Natural killer cell (primary cell): ENCODE measurements around the gene SMIM45.

Experiments used
- ATAC-seq, 3 donors: fragments of 150-1000 bp in 2 of 3; fragments of 200-7000 bp in 1 of 3; cut with Tn5 transposase; 1 replicate in 1 of 3; 2 replicates in 2 of 3; pipeline ENCODE4 v1.10.0; 2021; ENCODE audit warnings: mild to moderate bottlenecking in 2 of 3, moderate library complexity in 2 of 3
- DNase-seq, 2 donors: peaks; one replicate each; pipeline versions ENCODE4 v3.0.0 to v3.0.0-alpha.2; 2013 to 2021; ENCODE audit warnings: mixed read lengths in 1 of 2
- H3K27ac ChIP-seq: one replicate; pipeline ENCODE4 v1.5.1; 2013; ENCODE audit warnings: mild to moderate bottlenecking, low read length
- H3K27me3 ChIP-seq: one replicate; pipeline ENCODE4 v1.6.1; 2013; ENCODE audit warnings: low read length; ENCODE audit not compliant: control insufficient read depth, insufficient read depth
- H3K36me3 ChIP-seq: one replicate; pipeline ENCODE4 v1.6.1; 2013; ENCODE audit warnings: low read length; ENCODE audit not compliant: control insufficient read depth, insufficient read depth
- H3K4me1 ChIP-seq: one replicate; pipeline ENCODE4 v1.6.1; 2013; ENCODE audit warnings: low read length; ENCODE audit not compliant: control insufficient read depth, insufficient read depth
- H3K4me3 ChIP-seq: one replicate; pipeline ENCODE4 v1.5.1; 2013; ENCODE audit warnings: low read length
- H3K9me3 ChIP-seq: one replicate; pipeline ENCODE4 v1.6.1; 2013; ENCODE audit warnings: low read length; ENCODE audit not compliant: control insufficient read depth, insufficient read depth
- H3K27ac Mint-ChIP-seq, 2 donors: one replicate each; pipeline ENCODE4 v1.8.0; 2022; ENCODE audit warnings: mild to moderate bottlenecking in 2 of 2, mixed read lengths in 2 of 2, moderate library complexity in 1 of 2
- H3K27me3 Mint-ChIP-seq, 2 donors: one replicate each; pipeline ENCODE4 v1.8.0; 2022; ENCODE audit warnings: low read depth in 2 of 2, mixed read lengths in 2 of 2
- H3K36me3 Mint-ChIP-seq: one replicate; pipeline ENCODE4 v1.8.0; 2022; ENCODE audit warnings: mixed read lengths
- H3K4me1 Mint-ChIP-seq, 2 donors: one replicate each; pipeline ENCODE4 v1.8.0; 2022; ENCODE audit warnings: mixed read lengths in 2 of 2
- H3K4me3 Mint-ChIP-seq: one replicate; pipeline ENCODE4 v1.8.0; 2022; ENCODE audit warnings: mild to moderate bottlenecking, moderate library complexity, mixed read lengths
- H3K9me3 Mint-ChIP-seq, 2 donors: one replicate each; pipeline ENCODE4 v1.8.0; 2022; ENCODE audit warnings: mixed read lengths in 2 of 2
- CTCF ChIP-seq: fragments of 200-600 bp; IDR thresholded peaks from one replicate; pipeline ENCODE4 v1.8.0; 2022; ENCODE audit warnings: antibody characterized with exemption
- WGBS: methylation state at CpG from one replicate; pipeline ENCODE4 v1.1.7; 2013; ENCODE audit warnings: missing lambda C conversion rate; ENCODE audit not compliant: insufficient coverage; 5-methylcytosine and 5-hydroxymethylcytosine counted together
- intact Hi-C: fragments of 100-400 bp; cut with micrococcal nuclease; formaldehyde crosslinking; loops from one replicate; pipeline ENCODE4 v1.14.2; 2022

SMIM45 gene

GRCh38 chr22:41925783-41926460 lies 26.0 kb upstream of the SMIM45 start:
- H3K36me3 ChIP-seq = no peaks in the 10 kb centered on the region
- peaks cover 0 to 23% of the 10 kb centered on the region in 2 donors for H3K27me3 Mint-ChIP-seq
- WGBS = 3% methylated on average over 37 of the region's 48 CpGs
- DNase-seq = peak; percentile 76 to 87
- TF ChIP-seq CTCF = peak; percentile 78
- peak overlapping the region; percentile 72 for H3K4me3 Mint-ChIP-seq
- H3K4me1 Mint-ChIP-seq = peaks cover 5 to 7% of the 10 kb centered on the region in 2 donors
- ATAC-seq = peak; percentile 85 to 93 (median 92)
- H3K27me3 ChIP-seq = peaks cover 6% of the 10 kb centered on the region
- H3K9me3 ChIP-seq = no peaks in the 10 kb centered on the region
- H3K4me1 ChIP-seq = peaks cover 40% of the 10 kb centered on the region
- no peaks in the 10 kb centered on the region for H3K9me3 Mint-ChIP-seq
- peak overlapping the region; percentile 73 for H3K27ac ChIP-seq
- H3K4me3 ChIP-seq = peak overlapping the region; percentile 48
- H3K27ac Mint-ChIP-seq = peak overlapping the region in 1 of 2 donors; percentile 51
- intact Hi-C loops = no loop called here
- no peaks in the 10 kb centered on the region for H3K36me3 Mint-ChIP-seq

- TF ChIP-seq CTCF = no peak
- DNase-seq = no peak
- Histone ChIP-seq H3K27ac (peak overlapping the region; percentile 68), H3K9me3 (no peaks in the 10 kb centered on the region), H3K4me3 (no peak overlapping the region), H3K36me3 (no peaks in the 10 kb centered on the region), H3K27me3 (peaks cover 6% of the 10 kb centered on the region), H3K4me1 (peaks cover 49% of the 10 kb centered on the region)
- no peak for ATAC-seq
- 84% methylated on average over 6 of the region's 6 CpGs for WGBS
- intact Hi-C loops = no loop called here
- H3K36me3 Mint-ChIP-seq = no peaks in the 10 kb centered on the region
- H3K4me1 Mint-ChIP-seq = peaks cover 5 to 7% of the 10 kb centered on the region in 2 donors
- H3K9me3 Mint-ChIP-seq = no peaks in the 10 kb centered on the region
- peak overlapping the region in 1 of 2 donors; percentile 22 for H3K27ac Mint-ChIP-seq
- no peak overlapping the region for H3K4me3 Mint-ChIP-seq
- peaks cover 0 to 23% of the 10 kb centered on the region in 2 donors for H3K27me3 Mint-ChIP-seq
These were observed 24.1 kb upstream of the SMIM45 start for GRCh38 chr22:41927813-41928212.

- H3K4me1 Mint-ChIP-seq = peaks cover 5 to 7% of the 10 kb centered on the region in 2 donors
These were observed 23.1 kb upstream of the SMIM45 start for GRCh38 chr22:41928593-41929417.

More at GRCh38 chr22:41928593-41929417, 23.1 kb upstream of the SMIM45 start:
- Histone ChIP-seq H3K27ac (peak overlapping the region; percentile 68), H3K4me1 (peaks cover 50% of the 10 kb centered on the region), H3K27me3 (peaks cover 6% of the 10 kb centered on the region), H3K9me3 (no peaks in the 10 kb centered on the region), H3K36me3 (no peaks in the 10 kb centered on the region), H3K4me3 (no peak overlapping the region)
- Mint-ChIP-seq H3K27me3 (peaks cover 0 to 23% of the 10 kb centered on the region in 2 donors), H3K36me3 (no peaks in the 10 kb centered on the region), H3K9me3 (no peaks in the 10 kb centered on the region), H3K27ac (no peak overlapping the region), H3K4me3 (no peak overlapping the region)
- intact Hi-C loops = no loop called here
- ATAC-seq = no peak
- no peak for TF ChIP-seq CTCF
- DNase-seq = no peak
- 66% methylated on average over 14 of the region's 14 CpGs for WGBS
